ENCODE results near the gene CEP250.

GRCh38 chr20:35453647-35454046 lies 1.8 kb upstream of the CEP250 start:
- no peak for TF ChIP-seq POLR2A (IDR thresholded peaks at IDR 0.05)
- TF ChIP-seq, protein P1, sequence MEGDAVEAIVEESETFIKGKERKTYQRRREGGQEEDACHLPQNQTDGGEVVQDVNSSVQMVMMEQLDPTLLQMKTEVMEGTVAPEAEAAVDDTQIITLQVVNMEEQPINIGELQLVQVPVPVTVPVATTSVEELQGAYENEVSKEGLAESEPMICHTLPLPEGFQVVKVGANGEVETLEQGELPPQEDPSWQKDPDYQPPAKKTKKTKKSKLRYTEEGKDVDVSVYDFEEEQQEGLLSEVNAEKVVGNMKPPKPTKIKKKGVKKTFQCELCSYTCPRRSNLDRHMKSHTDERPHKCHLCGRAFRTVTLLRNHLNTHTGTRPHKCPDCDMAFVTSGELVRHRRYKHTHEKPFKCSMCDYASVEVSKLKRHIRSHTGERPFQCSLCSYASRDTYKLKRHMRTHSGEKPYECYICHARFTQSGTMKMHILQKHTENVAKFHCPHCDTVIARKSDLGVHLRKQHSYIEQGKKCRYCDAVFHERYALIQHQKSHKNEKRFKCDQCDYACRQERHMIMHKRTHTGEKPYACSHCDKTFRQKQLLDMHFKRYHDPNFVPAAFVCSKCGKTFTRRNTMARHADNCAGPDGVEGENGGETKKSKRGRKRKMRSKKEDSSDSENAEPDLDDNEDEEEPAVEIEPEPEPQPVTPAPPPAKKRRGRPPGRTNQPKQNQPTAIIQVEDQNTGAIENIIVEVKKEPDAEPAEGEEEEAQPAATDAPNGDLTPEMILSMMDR (IDR thresholded peaks at IDR 0.05) = no peak

Data from Peyer's patch (tissue), 4 donors.